GM12878 (cell line): ENCODE results near the gene KDF1. TPM values are rescaled to one million over a fixed set of nuclear protein-coding genes. Genes with fewer than 3 reads are reported as not detected.

ENCODE experiments used
- ATAC-seq: fragments of 200-7000 bp; cut with Tn5 transposase; 3 replicates; pipeline ENCODE4 v1.9.1; 2020; ENCODE audit warnings: mild to moderate bottlenecking, moderate library complexity
- BruUV-seq: library from RNA; stranded (reverse); fragments of 400-500 nt; replicated peaks from 2 replicates; lab custom pipeline; 2021; lab: Mats Ljungman, UMichigan
- CTCF ChIA-PET: fragments of 300-600 bp; sonication (Branson Sonifier 250); formaldehyde crosslinking; extraction: SDS; loops from one replicate; lab custom pipeline; 2021; ENCODE audit warnings: inconsistent platforms; lab: Yijun Ruan, JAX
- POLR2A ChIA-PET: fragments of 350-600 bp; formaldehyde crosslinking; extraction: SDS; loops from one replicate; lab custom pipeline; 2021; ENCODE audit warnings: inconsistent platforms; lab: Charles Lee
- RAD21 ChIA-PET: fragments of 300-600 bp; sonication (Branson Sonifier 250); formaldehyde crosslinking; loops from one replicate; lab custom pipeline; 2023; ENCODE audit warnings: antibody characterized with exemption; ENCODE audit not compliant: unreplicated experiment; lab: Charles Lee
- SMC1A ChIA-PET: fragments of 300-600 bp; sonication (Branson Sonifier 250); formaldehyde crosslinking; loops from one replicate; lab custom pipeline; 2023; ENCODE audit not compliant: unreplicated experiment, uncharacterized antibody; lab: Charles Lee
- DNase-seq: peaks from one replicate; pipeline ENCODE4 v3.0.0-alpha.2; 2011; ENCODE audit warnings: low read depth, low spot score
- FAIRE-seq: peaks from 3 replicates; lab custom pipeline; 2011; peaks lifted over from hg19 to GRCh38; lab: Jason Lieb, UNC
- H2AFZ ChIP-seq: 2 replicates; pipeline ENCODE4 v1.6.0; 2011; ENCODE audit warnings: low read depth, low read length, control low read depth; ENCODE audit not compliant: control insufficient read depth
- H3K27ac ChIP-seq: 2 replicates; pipeline ENCODE4 v1.5.1; 2011; ENCODE audit warnings: control low read depth; ENCODE audit not compliant: control insufficient read depth, insufficient read depth
- H3K27me3 ChIP-seq, 2 experiments: replicated peaks in 1 of 2; 2 replicates each; pipeline versions ENCODE4 v1.6.0 to v1.6.1; 2011; ENCODE audit warnings: low read length in 1 of 2; ENCODE audit not compliant: control insufficient read depth in 2 of 2, insufficient read depth in 2 of 2
- H3K36me3 ChIP-seq, 2 experiments: 2 replicates each; pipeline ENCODE4 v1.5.1; 2011; ENCODE audit warnings: low read length in 1 of 2; ENCODE audit not compliant: control insufficient read depth in 2 of 2, insufficient read depth in 2 of 2
- H3K4me1 ChIP-seq: 2 replicates; pipeline ENCODE4 v1.6.1; 2011; ENCODE audit warnings: mild to moderate bottlenecking, low read length, moderate library complexity, mixed read lengths; ENCODE audit not compliant: control insufficient read depth, insufficient read depth
- H3K4me2 ChIP-seq: 2 replicates; pipeline ENCODE4 v1.6.0; 2011; ENCODE audit warnings: control low read depth; ENCODE audit not compliant: control insufficient read depth, insufficient read depth
- H3K4me3 ChIP-seq: fragments of 200-600 bp; sonication (generic); 2 replicates; pipeline ENCODE4 v1.5.1; 2016
- H3K79me2 ChIP-seq: 2 replicates; pipeline ENCODE4 v1.6.0; 2011; ENCODE audit warnings: low read length; ENCODE audit not compliant: control insufficient read depth, insufficient read depth
- H3K9ac ChIP-seq: 2 replicates; pipeline ENCODE4 v1.8.0; 2011; ENCODE audit warnings: low read length, control low read depth, mixed read lengths; ENCODE audit not compliant: control insufficient read depth, insufficient read depth
- H3K9me3 ChIP-seq: replicated peaks from 3 replicates; pipeline ENCODE4 v1.5.1; 2011; ENCODE audit warnings: mild to moderate bottlenecking, low read length; ENCODE audit not compliant: control insufficient read depth, insufficient read depth
- H4K20me1 ChIP-seq: 2 replicates; pipeline ENCODE4 v1.6.0; 2011; ENCODE audit not compliant: control insufficient read depth, insufficient read depth
- CBFB ChIP-seq: IDR thresholded peaks from 2 replicates; pipeline ENCODE4 v1.6.1; 2016; ENCODE audit warnings: antibody characterized with exemption, low read depth
- CTCF ChIP-seq, 3 experiments: IDR thresholded peaks in 2 of 3; conservative IDR thresholded peaks in 1 of 3; 2 replicates each; pipeline ENCODE4 v1.5.1; 2011; ENCODE audit warnings: low read depth in 3 of 3, low read length in 3 of 3, mild to moderate bottlenecking in 3 of 3, control low read depth in 2 of 3, moderate library complexity in 2 of 3, inconsistent platforms in 1 of 3, mixed read lengths in 1 of 3; ENCODE audit not compliant: control insufficient read depth in 2 of 3, insufficient read depth in 1 of 3; ENCODE audit errors: extremely low read depth in 1 of 3
- EED ChIP-seq: sonication (generic); IDR thresholded peaks from 2 replicates; pipeline ENCODE4 v1.6.1; 2016; ENCODE audit warnings: antibody characterized with exemption, low read depth
- ETV6 ChIP-seq, 2 experiments: fragments of 450-650 bp in 1 of 2; IDR thresholded peaks in 1 of 2; conservative IDR thresholded peaks in 1 of 2; 2 replicates each; pipeline ENCODE4 v1.6.1; 2014; ENCODE audit warnings: antibody characterized with exemption in 1 of 2, borderline replicate concordance in 1 of 2, low read depth in 1 of 2, mild to moderate bottlenecking in 1 of 2, moderate library complexity in 1 of 2
- HSF1 ChIP-seq: fragments of 150-350 bp; IDR thresholded peaks from 2 replicates; pipeline ENCODE4 v1.6.1; 2014; ENCODE audit warnings: mild to moderate bottlenecking, low read depth, low read length
- NR2C2 ChIP-seq: IDR thresholded peaks from 2 replicates; pipeline ENCODE4 v1.6.1; 2011; ENCODE audit warnings: borderline replicate concordance, low read depth; ENCODE audit not compliant: control insufficient read depth, insufficient read length
- RFX5 ChIP-seq: IDR thresholded peaks from 2 replicates; pipeline ENCODE4 v1.6.1; 2011; ENCODE audit warnings: low read depth, low read length, improper control_type of control experiment
- SMARCA5 ChIP-seq: fragments of 450-650 bp; IDR thresholded peaks from 2 replicates; pipeline ENCODE4 v1.6.1; 2017; ENCODE audit warnings: mild to moderate bottlenecking
- SUZ12 ChIP-seq: fragments of 200-600 bp; sonication (generic); IDR thresholded peaks from one replicate; pipeline ENCODE4 v1.6.1; 2018; ENCODE audit warnings: antibody characterized with exemption, mild to moderate bottlenecking; ENCODE audit not compliant: unreplicated experiment
- ZBTB40 ChIP-seq: fragments of 450-650 bp; IDR thresholded peaks from 2 replicates; pipeline ENCODE4 v1.6.1; 2016; ENCODE audit warnings: mild to moderate bottlenecking, moderate library complexity, borderline replicate concordance
- WGBS: methylation state at CpG from one replicate; pipeline ENCODE4 v1.1.6; 2016; ENCODE audit warnings: low lambda C conversion rate; ENCODE audit not compliant: insufficient replicate concordance, insufficient coverage; ENCODE audit errors: missing lambda C conversion rate; 5-methylcytosine and 5-hydroxymethylcytosine counted together
- in situ Hi-C: fragments of 300-500 bp; cut with MboI; formaldehyde crosslinking; loops from 9 replicates; pipeline ENCODE4 v1.14.3; 2018; ENCODE audit warnings: mixed read lengths
- intact Hi-C: fragments of 100-400 bp; cut with micrococcal nuclease; formaldehyde crosslinking; loops from one replicate; pipeline ENCODE4 v1.14.2; 2022; ENCODE audit not compliant: unreplicated experiment
- polyA plus RNA-seq, 11 experiments: library from polyadenylated mRNA; depleted of rRNA in 4 of 11; unstranded in 6 of 11; stranded (reverse) in 5 of 11; fragments of >200 nt; fragmentation: Nextera tagmentation in 4 of 11; fragmentation: Illumina TruSeq in 1 of 11; extraction: Ambion mirVana in 4 of 11; extraction: Trizol in 1 of 11; gene quantifications; 1 replicate in 1 of 11; 2 replicates in 10 of 11; pipeline versions ENCODE4 v1.2.1 to v1.2.3, GENCODE V29; 2011 to 2016; ENCODE audit warnings: inconsistent platforms in 2 of 11, missing spikeins in 2 of 11, low read depth in 1 of 11
- total RNA-seq, 4 experiments: library from RNA; depleted of rRNA in 3 of 4; stranded (reverse); fragments of >200 nt in 3 of 4; fragmentation: Illumina TruSeq in 1 of 4; extraction: Trizol in 1 of 4; gene quantifications; 2 replicates each; pipeline versions ENCODE4 v1.2.1 to v1.2.3, GENCODE V29; 2013 to 2021
- TF ChIP-seq, protein P1 (sequence below): fragments of 450-650 bp; IDR thresholded peaks from 2 replicates; pipeline ENCODE4 v1.6.1; 2017; ENCODE audit warnings: antibody characterized with exemption, mild to moderate bottlenecking, moderate library complexity

Gene KDF1
- total and polyA plus RNA-seq, 10 of the 15 experiments (the other 5 are each of a cell fraction or from before 2014, with no cell fraction given): 0.03 to 0.13 (median 0.04) TPM; not detected in 7

- no peak overlapping the region for H3K27ac ChIP-seq
- no peaks in the 10 kb centered on the region for H3K36me3 ChIP-seq
- H3K79me2 ChIP-seq: no peaks in the 10 kb centered on the region
- H4K20me1 ChIP-seq: no peaks in the 10 kb centered on the region
- DNase-seq (no peak), FAIRE-seq (no peak), ATAC-seq (no peak)
- no peak overlapping the region for H3K4me3 ChIP-seq
- TF ChIP-seq, protein P1, sequence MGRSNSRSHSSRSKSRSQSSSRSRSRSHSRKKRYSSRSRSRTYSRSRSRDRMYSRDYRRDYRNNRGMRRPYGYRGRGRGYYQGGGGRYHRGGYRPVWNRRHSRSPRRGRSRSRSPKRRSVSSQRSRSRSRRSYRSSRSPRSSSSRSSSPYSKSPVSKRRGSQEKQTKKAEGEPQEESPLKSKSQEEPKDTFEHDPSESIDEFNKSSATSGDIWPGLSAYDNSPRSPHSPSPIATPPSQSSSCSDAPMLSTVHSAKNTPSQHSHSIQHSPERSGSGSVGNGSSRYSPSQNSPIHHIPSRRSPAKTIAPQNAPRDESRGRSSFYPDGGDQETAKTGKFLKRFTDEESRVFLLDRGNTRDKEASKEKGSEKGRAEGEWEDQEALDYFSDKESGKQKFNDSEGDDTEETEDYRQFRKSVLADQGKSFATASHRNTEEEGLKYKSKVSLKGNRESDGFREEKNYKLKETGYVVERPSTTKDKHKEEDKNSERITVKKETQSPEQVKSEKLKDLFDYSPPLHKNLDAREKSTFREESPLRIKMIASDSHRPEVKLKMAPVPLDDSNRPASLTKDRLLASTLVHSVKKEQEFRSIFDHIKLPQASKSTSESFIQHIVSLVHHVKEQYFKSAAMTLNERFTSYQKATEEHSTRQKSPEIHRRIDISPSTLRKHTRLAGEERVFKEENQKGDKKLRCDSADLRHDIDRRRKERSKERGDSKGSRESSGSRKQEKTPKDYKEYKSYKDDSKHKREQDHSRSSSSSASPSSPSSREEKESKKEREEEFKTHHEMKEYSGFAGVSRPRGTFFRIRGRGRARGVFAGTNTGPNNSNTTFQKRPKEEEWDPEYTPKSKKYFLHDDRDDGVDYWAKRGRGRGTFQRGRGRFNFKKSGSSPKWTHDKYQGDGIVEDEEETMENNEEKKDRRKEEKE: no peak
- TF ChIP-seq SUZ12 (no peak), CBFB (no peak), ZBTB40 (no peak), NR2C2 (no peak), CTCF (IDR thresholded peaks at IDR 0.05 in 2 of 3, conservative IDR thresholded peaks at IDR 0.05 in 1 of 3; ENCODE audit: control insufficient read depth in 2 of 3, extremely low read depth in 1 of 3, insufficient read depth in 1 of 3, low read depth in 3 of 3, low read length in 3 of 3) (no peak), RFX5 (no peak), HSF1 (no peak), ETV6 (conservative IDR thresholded peaks at IDR 0.05 in 1 of 2, IDR thresholded peaks at IDR 0.05 in 1 of 2; ENCODE audit: borderline replicate concordance in 1 of 2, low read depth in 1 of 2) (no peak), EED (no peak), SMARCA5 (no peak)
- in situ Hi-C loops: no loop called here
- H2AFZ ChIP-seq: no peak overlapping the region
- H3K4me1 ChIP-seq: no peaks in the 10 kb centered on the region
- ChIA-PET CTCF (interaction anchor here (1.4 to 2.5 kb wide), 2 partner anchors 11 to 32 kb away, joined by 4 to 22 read pairs; no protein-coding TSS in a partner anchor), POLR2A (no interaction called here), SMC1A (no interaction called here), RAD21 (no interaction called here)
- H3K4me2 ChIP-seq: no peak overlapping the region
- H3K9ac ChIP-seq: no peak overlapping the region
- intact Hi-C loops: no loop called here
- WGBS: 69% methylated on average over 9 of the region's 9 CpGs
- H3K27me3 ChIP-seq: no peaks in the 10 kb centered on the region; a peak in 2 of 4 replicates
- no peaks in the 10 kb centered on the region for H3K9me3 ChIP-seq
- BruUV-seq: no TSS peak
These were observed 5.4 kb upstream of the KDF1 start for GRCh38 chr1:26965628-26966027.
